Measurements from ENCODE around the gene TTC6.
"Not testable (repeated sequence)": the region's sequence is repeated elsewhere in the genome, so short reads cannot be mapped to it uniquely, and the experiment has no call there.

TTC6 gene

DNA sequence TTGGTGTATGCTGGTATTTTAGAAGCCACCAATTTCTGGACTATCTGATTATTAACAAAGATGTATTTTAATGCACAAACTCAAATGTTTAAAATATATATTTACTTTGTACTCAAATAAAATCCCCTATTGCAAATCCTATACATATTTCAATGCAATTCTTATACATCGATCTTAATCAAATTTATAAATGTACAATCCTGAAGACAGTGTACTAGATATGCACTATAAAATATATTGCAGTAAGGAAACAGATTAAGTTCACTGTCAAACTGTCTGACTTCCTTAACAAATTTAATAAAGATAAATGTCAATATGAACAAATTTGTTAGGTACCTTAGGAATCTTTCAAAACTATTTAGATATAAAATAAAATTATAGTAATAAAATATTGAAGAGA is 44.3 kb upstream of the TTC6 start:
- Histone ChIP-seq H3K9ac (ENCODE audit: low read depth, low read length) (no peak overlapping the region), H3K4me2 (ENCODE audit: insufficient read depth, low read length) (no peak overlapping the region), H2AFZ (ENCODE audit: low read depth, low read length) (no peak overlapping the region), H4K20me1 (ENCODE audit: insufficient read depth, low read length) (no peaks in the 10 kb centered on the region), H3K36me3 (ENCODE audit: insufficient read depth, low read length) (no peaks in the 10 kb centered on the region), H3K79me2 (ENCODE audit: insufficient read depth, low read length) (no peaks in the 10 kb centered on the region), H3K9me3 (ENCODE audit: insufficient read depth, low read length, severe bottlenecking) (no peaks in the 10 kb centered on the region), H3K4me1 (ENCODE audit: insufficient read depth, low read length) (no peaks in the 10 kb centered on the region), H3K4me3 (ENCODE audit: low read depth in 1 of 2, low read length in 2 of 2) (no peak overlapping the region), H3K27me3 (ENCODE audit: insufficient read depth, low read length, poor library complexity) (no peaks in the 10 kb centered on the region), H3K27ac (ENCODE audit: low read length) (no peak overlapping the region)
- TF ChIP-seq EZH2 (IDR thresholded peaks at IDR 0.05; ENCODE audit: borderline replicate concordance, low read depth, low read length, severe bottlenecking): no peak
- TF ChIP-seq, protein P1, sequence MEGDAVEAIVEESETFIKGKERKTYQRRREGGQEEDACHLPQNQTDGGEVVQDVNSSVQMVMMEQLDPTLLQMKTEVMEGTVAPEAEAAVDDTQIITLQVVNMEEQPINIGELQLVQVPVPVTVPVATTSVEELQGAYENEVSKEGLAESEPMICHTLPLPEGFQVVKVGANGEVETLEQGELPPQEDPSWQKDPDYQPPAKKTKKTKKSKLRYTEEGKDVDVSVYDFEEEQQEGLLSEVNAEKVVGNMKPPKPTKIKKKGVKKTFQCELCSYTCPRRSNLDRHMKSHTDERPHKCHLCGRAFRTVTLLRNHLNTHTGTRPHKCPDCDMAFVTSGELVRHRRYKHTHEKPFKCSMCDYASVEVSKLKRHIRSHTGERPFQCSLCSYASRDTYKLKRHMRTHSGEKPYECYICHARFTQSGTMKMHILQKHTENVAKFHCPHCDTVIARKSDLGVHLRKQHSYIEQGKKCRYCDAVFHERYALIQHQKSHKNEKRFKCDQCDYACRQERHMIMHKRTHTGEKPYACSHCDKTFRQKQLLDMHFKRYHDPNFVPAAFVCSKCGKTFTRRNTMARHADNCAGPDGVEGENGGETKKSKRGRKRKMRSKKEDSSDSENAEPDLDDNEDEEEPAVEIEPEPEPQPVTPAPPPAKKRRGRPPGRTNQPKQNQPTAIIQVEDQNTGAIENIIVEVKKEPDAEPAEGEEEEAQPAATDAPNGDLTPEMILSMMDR (IDR thresholded peaks at IDR 0.05; ENCODE audit: borderline replicate concordance, extremely low read depth, low read length, poor library complexity, severe bottlenecking): no peak
- ATAC-seq (ENCODE audit: insufficient read depth, low read depth): no peak
- no peak for DNase-seq

DNA sequence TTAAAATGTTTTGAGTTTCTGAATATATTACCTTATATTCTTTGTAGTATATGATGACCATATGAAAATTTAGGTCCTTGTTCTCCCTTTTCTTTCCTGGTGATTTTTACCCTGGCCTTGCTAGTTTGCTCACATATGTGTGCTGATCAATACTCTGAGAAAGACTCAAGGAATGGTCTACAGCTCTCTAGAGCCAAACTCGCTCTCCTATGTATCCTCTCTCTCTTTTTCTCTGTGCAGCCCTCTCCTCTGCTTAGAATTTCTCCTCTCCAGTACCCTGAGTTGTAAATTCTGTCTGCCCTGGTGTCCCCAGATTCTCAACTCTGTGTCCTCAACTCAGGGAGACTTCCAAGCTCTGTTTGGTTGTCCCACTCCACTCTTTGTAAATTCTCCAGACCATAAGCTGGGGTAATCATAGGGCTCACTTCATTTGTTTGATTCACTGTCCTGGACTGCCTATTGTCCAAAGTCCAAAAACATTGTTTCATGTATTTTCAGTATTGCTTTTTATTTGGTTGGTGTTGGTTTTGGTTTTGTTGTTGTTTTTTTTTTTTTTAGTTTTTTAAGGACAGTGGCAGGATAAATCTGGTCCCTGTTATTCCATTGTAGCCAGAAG is 41.4 kb upstream of the TTC6 start:
- Histone ChIP-seq H3K27me3 (ENCODE audit: insufficient read depth, low read length, poor library complexity) (no peaks in the 10 kb centered on the region), H3K4me1 (ENCODE audit: insufficient read depth, low read length) (no peaks in the 10 kb centered on the region), H3K4me3 (ENCODE audit: low read depth in 1 of 2, low read length in 2 of 2) (no peak overlapping the region), H3K27ac (ENCODE audit: low read length) (no peak overlapping the region), H4K20me1 (ENCODE audit: insufficient read depth, low read length) (no peaks in the 10 kb centered on the region), H3K9ac (ENCODE audit: low read depth, low read length) (no peak overlapping the region), H3K9me3 (ENCODE audit: insufficient read depth, low read length, severe bottlenecking) (no peaks in the 10 kb centered on the region), H3K36me3 (ENCODE audit: insufficient read depth, low read length) (no peaks in the 10 kb centered on the region), H2AFZ (ENCODE audit: low read depth, low read length) (no peak overlapping the region), H3K4me2 (ENCODE audit: insufficient read depth, low read length) (no peak overlapping the region), H3K79me2 (ENCODE audit: insufficient read depth, low read length) (no peaks in the 10 kb centered on the region)
- TF ChIP-seq, protein P1 (IDR thresholded peaks at IDR 0.05; ENCODE audit: borderline replicate concordance, extremely low read depth, low read length, poor library complexity, severe bottlenecking): no peak
- no peak for TF ChIP-seq EZH2 (IDR thresholded peaks at IDR 0.05; ENCODE audit: borderline replicate concordance, low read depth, low read length, severe bottlenecking)
- DNase-seq (no peak), ATAC-seq (ENCODE audit: insufficient read depth, low read depth) (no peak)

DNA sequence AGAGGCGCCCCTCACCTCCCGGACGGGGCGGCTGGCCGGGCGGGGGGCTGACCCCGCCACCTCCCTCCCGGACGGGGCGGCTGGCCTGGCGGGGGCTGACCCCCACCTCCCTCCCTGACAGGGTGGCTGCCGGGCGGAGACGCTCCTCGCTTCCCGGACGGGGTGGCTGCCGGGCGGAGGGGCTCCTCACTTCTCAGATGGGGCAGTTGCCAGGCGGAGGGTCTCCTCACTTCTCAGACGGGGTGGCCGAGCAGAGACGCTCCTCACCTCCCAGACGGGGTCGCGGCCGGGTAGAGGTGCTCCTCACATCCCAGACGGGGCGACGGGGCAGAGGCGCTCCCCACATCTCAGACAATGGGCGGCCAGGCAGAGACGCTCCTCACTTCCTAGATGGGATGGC is 39.8 kb upstream of the TTC6 start:
- not testable (repeated sequence) for H3K9me3 ChIP-seq (ENCODE audit: insufficient read depth, low read length, severe bottlenecking); H3K27me3 ChIP-seq (ENCODE audit: insufficient read depth, low read length, poor library complexity); H3K27ac ChIP-seq (ENCODE audit: low read length); ATAC-seq (ENCODE audit: insufficient read depth, low read depth); H3K36me3 ChIP-seq (ENCODE audit: insufficient read depth, low read length); H3K4me2 ChIP-seq (ENCODE audit: insufficient read depth, low read length); H3K9ac ChIP-seq (ENCODE audit: low read depth, low read length); DNase-seq; H3K4me1 ChIP-seq (ENCODE audit: insufficient read depth, low read length); H3K79me2 ChIP-seq (ENCODE audit: insufficient read depth, low read length); H2AFZ ChIP-seq (ENCODE audit: low read depth, low read length); H4K20me1 ChIP-seq (ENCODE audit: insufficient read depth, low read length); H3K4me3 ChIP-seq (ENCODE audit: low read depth in 1 of 2, low read length in 2 of 2)

DNA sequence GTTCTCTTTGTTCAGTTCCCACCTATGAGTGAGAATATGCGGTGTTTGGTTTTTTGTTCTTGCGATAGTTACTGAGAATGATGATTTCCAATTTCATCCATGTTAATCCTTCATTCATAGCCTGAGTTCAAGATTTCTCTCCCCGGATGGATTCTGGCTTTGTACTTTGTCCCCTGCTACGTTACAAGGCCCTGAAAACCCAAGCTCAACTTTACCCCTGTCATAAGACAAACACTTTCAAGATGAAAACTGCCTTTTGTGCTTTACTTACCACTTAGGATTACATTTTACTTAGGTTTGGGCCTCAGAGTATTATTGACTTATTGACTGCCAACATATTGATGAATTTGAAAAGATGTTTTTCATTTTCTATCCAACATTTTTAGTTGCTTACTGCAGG is 36.7 kb upstream of the TTC6 start:
- DNase-seq (no peak), ATAC-seq (ENCODE audit: insufficient read depth, low read depth) (no peak)
- H3K4me3 ChIP-seq (ENCODE audit: low read depth in 1 of 2, low read length in 2 of 2): no peak overlapping the region
- TF ChIP-seq, protein P1 (IDR thresholded peaks at IDR 0.05; ENCODE audit: borderline replicate concordance, extremely low read depth, low read length, poor library complexity, severe bottlenecking): no peak
- TF ChIP-seq EZH2 (IDR thresholded peaks at IDR 0.05; ENCODE audit: borderline replicate concordance, low read depth, low read length, severe bottlenecking): no peak
- H4K20me1 ChIP-seq (ENCODE audit: insufficient read depth, low read length): no peaks in the 10 kb centered on the region
- H3K4me2 ChIP-seq (ENCODE audit: insufficient read depth, low read length): no peak overlapping the region
- no peak overlapping the region for H2AFZ ChIP-seq (ENCODE audit: low read depth, low read length)
- H3K79me2 ChIP-seq (ENCODE audit: insufficient read depth, low read length): no peaks in the 10 kb centered on the region
- H3K27me3 ChIP-seq (ENCODE audit: insufficient read depth, low read length, poor library complexity): no peaks in the 10 kb centered on the region
- H3K36me3 ChIP-seq (ENCODE audit: insufficient read depth, low read length): no peaks in the 10 kb centered on the region
- H3K4me1 ChIP-seq (ENCODE audit: insufficient read depth, low read length): no peaks in the 10 kb centered on the region
- no peak overlapping the region for H3K27ac ChIP-seq (ENCODE audit: low read length)
- H3K9me3 ChIP-seq (ENCODE audit: insufficient read depth, low read length, severe bottlenecking): no peaks in the 10 kb centered on the region
- H3K9ac ChIP-seq (ENCODE audit: low read depth, low read length): no peak overlapping the region

All from DND-41 (cell line).